ENCODE measurements around the gene HMCN2.

The HMCN2 gene

GRCh38 chr9:130419521-130420035, 154.0 kb downstream of the HMCN2 start:
- no peak overlapping the region for H3K4me2 ChIP-seq (ENCODE audit: low read length)
- H3K4me1 ChIP-seq = no peaks in the 10 kb centered on the region
- H3K9me3 ChIP-seq (ENCODE audit: control insufficient read depth, low read length) = no peaks in the 10 kb centered on the region
- no peak overlapping the region for H3K4me3 ChIP-seq (ENCODE audit: low read depth, low read length)
- no peak for TF ChIP-seq CTCF (IDR thresholded peaks at IDR 0.05)
- H3K36me3 ChIP-seq (ENCODE audit: control insufficient read depth, insufficient read depth, low read length) = no peaks in the 10 kb centered on the region
- no peak overlapping the region for H2AFZ ChIP-seq
- H3K27me3 ChIP-seq (ENCODE audit: control insufficient read depth, insufficient read depth, low read length) = no peaks in the 10 kb centered on the region
- H3K79me2 ChIP-seq = no peaks in the 10 kb centered on the region
- no peak overlapping the region for H3K9ac ChIP-seq
- no peak overlapping the region for H3K27ac ChIP-seq

GRCh38 chr9:130421154-130421801, 155.7 kb downstream of the HMCN2 start:
- H3K36me3 ChIP-seq (ENCODE audit: control insufficient read depth, insufficient read depth, low read length) = no peaks in the 10 kb centered on the region
- H3K4me2 ChIP-seq (ENCODE audit: low read length) = no peak overlapping the region
- H3K27ac ChIP-seq = no peak overlapping the region
- TF ChIP-seq CTCF (IDR thresholded peaks at IDR 0.05) = no peak
- H3K79me2 ChIP-seq = no peaks in the 10 kb centered on the region
- no peak overlapping the region for H2AFZ ChIP-seq
- H3K4me3 ChIP-seq (ENCODE audit: low read depth, low read length) = no peak overlapping the region
- H3K9ac ChIP-seq = no peak overlapping the region
- no peaks in the 10 kb centered on the region for H3K27me3 ChIP-seq (ENCODE audit: control insufficient read depth, insufficient read depth, low read length)
- no peaks in the 10 kb centered on the region for H3K9me3 ChIP-seq (ENCODE audit: control insufficient read depth, low read length)
- H3K4me1 ChIP-seq = no peaks in the 10 kb centered on the region

- no peaks in the 10 kb centered on the region for H3K9me3 ChIP-seq (ENCODE audit: control insufficient read depth, low read length)
- H3K27ac ChIP-seq = no peak overlapping the region
- no peak overlapping the region for H3K9ac ChIP-seq
- no peaks in the 10 kb centered on the region for H3K36me3 ChIP-seq (ENCODE audit: control insufficient read depth, insufficient read depth, low read length)
- no peak overlapping the region for H2AFZ ChIP-seq
- TF ChIP-seq CTCF (IDR thresholded peaks at IDR 0.05) = no peak
- no peaks in the 10 kb centered on the region for H3K4me1 ChIP-seq
- no peak overlapping the region for H3K4me2 ChIP-seq (ENCODE audit: low read length)
- no peaks in the 10 kb centered on the region for H3K27me3 ChIP-seq (ENCODE audit: control insufficient read depth, insufficient read depth, low read length)
- H3K79me2 ChIP-seq = no peaks in the 10 kb centered on the region
- H3K4me3 ChIP-seq (ENCODE audit: low read depth, low read length) = no peak overlapping the region
Observed at GRCh38 chr9:130421802-130422276, 156.3 kb downstream of the HMCN2 start.

GRCh38 chr9:130422546-130422945, 157.0 kb downstream of the HMCN2 start:
- Histone ChIP-seq H3K36me3 (ENCODE audit: control insufficient read depth, insufficient read depth, low read length) (no peaks in the 10 kb centered on the region), H3K4me3 (ENCODE audit: low read depth, low read length) (no peak overlapping the region), H3K9me3 (ENCODE audit: control insufficient read depth, low read length) (no peaks in the 10 kb centered on the region), H3K9ac (no peak overlapping the region), H3K27ac (no peak overlapping the region), H3K27me3 (ENCODE audit: control insufficient read depth, insufficient read depth, low read length) (no peaks in the 10 kb centered on the region), H3K4me1 (no peaks in the 10 kb centered on the region), H3K79me2 (no peaks in the 10 kb centered on the region), H2AFZ (no peak overlapping the region), H3K4me2 (ENCODE audit: low read length) (no peak overlapping the region)
- TF ChIP-seq CTCF (IDR thresholded peaks at IDR 0.05) = no peak

- Histone ChIP-seq H3K27me3 (ENCODE audit: control insufficient read depth, insufficient read depth, low read length) (no peaks in the 10 kb centered on the region), H2AFZ (no peak overlapping the region), H3K79me2 (no peaks in the 10 kb centered on the region), H3K4me1 (no peaks in the 10 kb centered on the region), H3K4me2 (ENCODE audit: low read length) (no peak overlapping the region), H3K36me3 (ENCODE audit: control insufficient read depth, insufficient read depth, low read length) (no peaks in the 10 kb centered on the region), H3K4me3 (ENCODE audit: low read depth, low read length) (no peak overlapping the region), H3K9ac (no peak overlapping the region), H3K27ac (no peak overlapping the region), H3K9me3 (ENCODE audit: control insufficient read depth, low read length) (no peaks in the 10 kb centered on the region)
- TF ChIP-seq CTCF (IDR thresholded peaks at IDR 0.05) = no peak
Observed at GRCh38 chr9:130423272-130423671, 157.7 kb downstream of the HMCN2 start.

Measured in parathyroid adenoma (tissue), 2 donors.